H1 (cell line): ENCODE data around the gene ALPP. TPM values are rescaled to one million over a fixed set of nuclear protein-coding genes. Genes with fewer than 3 reads are reported as not detected.
"Not testable (repeated sequence)": the region's sequence is repeated elsewhere in the genome, so short reads cannot be mapped to it uniquely, and the experiment has no call there.

Experiments
- CTCF ChIA-PET: fragments of 300-600 bp; sonication (Branson Sonifier 250); formaldehyde crosslinking; loops from one replicate; lab custom pipeline; 2021; ENCODE audit not compliant: partially characterized antibody; lab: Charles Lee
- POLR2A ChIA-PET: fragments of 300-600 bp; sonication (Branson Sonifier 250); formaldehyde crosslinking; loops from one replicate; lab custom pipeline; 2021; ENCODE audit warnings: inconsistent platforms; ENCODE audit not compliant: partially characterized antibody; lab: Charles Lee
- DNase-seq, 2 experiments: peaks; one replicate each; pipeline versions ENCODE4 v3.0.0 to v3.0.0-alpha.2; 2010 to 2022; ENCODE audit warnings: low spot score in 2 of 2, low read depth in 1 of 2, mixed read lengths in 1 of 2
- FAIRE-seq: peaks from 2 replicates; lab custom pipeline; 2011; peaks lifted over from hg19 to GRCh38; lab: Jason Lieb, UNC
- H2AFZ ChIP-seq: 2 replicates; pipeline ENCODE4 v1.8.1; 2012; ENCODE audit warnings: low read length, inconsistent platforms
- H2AK5ac ChIP-seq: 2 replicates; pipeline ENCODE4 v1.6.1; 2013; ENCODE audit warnings: low read depth, low read length
- H2BK120ac ChIP-seq: replicated peaks from 2 replicates; pipeline ENCODE3; 2013; ENCODE audit warnings: low read depth, low read length, inconsistent platforms
- H2BK12ac ChIP-seq: 2 replicates; pipeline ENCODE4 v1.6.1; 2013; ENCODE audit warnings: low read depth, low read length
- H2BK15ac ChIP-seq: 2 replicates; pipeline ENCODE4 v1.6.1; 2013; ENCODE audit warnings: low read length
- H2BK20ac ChIP-seq: 2 replicates; pipeline ENCODE4 v1.6.1; 2013; ENCODE audit warnings: low read length
- H2BK5ac ChIP-seq: 2 replicates; pipeline ENCODE4 v1.6.1; 2013; ENCODE audit warnings: low read depth, low read length
- H3K14ac ChIP-seq: 2 replicates; pipeline ENCODE4 v1.6.1; 2013; ENCODE audit warnings: inconsistent platforms; ENCODE audit not compliant: insufficient read length
- H3K18ac ChIP-seq: 2 replicates; pipeline ENCODE4 v1.6.1; 2013; ENCODE audit warnings: low read length; ENCODE audit errors: extremely low read depth
- H3K23ac ChIP-seq: 2 replicates; pipeline ENCODE4 v1.6.1; 2013; ENCODE audit warnings: inconsistent platforms; ENCODE audit not compliant: insufficient read length
- H3K23me2 ChIP-seq: 2 replicates; pipeline ENCODE4 v1.6.1; 2013; ENCODE audit warnings: low read depth, low read length
- H3K27ac ChIP-seq: 2 replicates; pipeline ENCODE4 v1.6.1; 2011; ENCODE audit warnings: low read depth, low read length, inconsistent platforms
- H3K27me3 ChIP-seq, 4 experiments: replicated peaks in 1 of 4; 1 replicate in 1 of 4; 2 replicates in 3 of 4; pipeline versions ENCODE4 v1.6.1 to v1.8.1; 2011 to 2013; ENCODE audit warnings: low read length in 3 of 4, mild to moderate bottlenecking in 3 of 4, inconsistent platforms in 2 of 4, mixed read lengths in 2 of 4, moderate library complexity in 1 of 4; ENCODE audit not compliant: control insufficient read depth in 3 of 4, insufficient read depth in 3 of 4; ENCODE audit errors: extremely low read depth in 1 of 4
- H3K36me3 ChIP-seq, 4 experiments: 2 replicates each; pipeline versions ENCODE4 v1.6.1 to v1.8.1; 2011 to 2013; ENCODE audit warnings: mild to moderate bottlenecking in 4 of 4, low read length in 3 of 4, moderate library complexity in 2 of 4, control low read depth in 1 of 4, inconsistent platforms in 1 of 4; ENCODE audit not compliant: insufficient read depth in 4 of 4, control insufficient read depth in 2 of 4
- H3K4ac ChIP-seq: replicated peaks from 2 replicates; pipeline ENCODE3; 2013; ENCODE audit warnings: low read length, low read depth, mixed read lengths, inconsistent platforms; ENCODE audit not compliant: insufficient read length
- H3K4me1 ChIP-seq, 4 experiments: replicated peaks in 1 of 4; 1 replicate in 1 of 4; 2 replicates in 3 of 4; pipeline versions ENCODE4 v1.6.1 to v1.8.1; 2011 to 2013; ENCODE audit warnings: low read length in 3 of 4, inconsistent platforms in 2 of 4, mixed read lengths in 1 of 4; ENCODE audit not compliant: insufficient read depth in 4 of 4, control insufficient read depth in 3 of 4
- H3K4me2 ChIP-seq, 2 experiments: 2 replicates each; pipeline versions ENCODE4 v1.6.1 to v1.8.1; 2011 to 2013; ENCODE audit warnings: low read depth in 2 of 2, low read length in 2 of 2, control low read depth in 1 of 2, inconsistent platforms in 1 of 2, mild to moderate bottlenecking in 1 of 2; ENCODE audit not compliant: insufficient read depth in 1 of 2
- H3K4me3 ChIP-seq, 4 experiments: fragments of 200-600, 300-600 bp in 1 of 4; sonication (generic), shearing (Covaris generic), sonication (Bioruptor Twin) in 1 of 4; 2 replicates each; pipeline versions ENCODE4 v1.5.1 to v1.8.1; 2011 to 2016; ENCODE audit warnings: low read length in 4 of 4, low read depth in 3 of 4, control low read depth in 2 of 4, inconsistent platforms in 2 of 4, mild to moderate bottlenecking in 2 of 4, mixed read lengths in 1 of 4, moderate library complexity in 1 of 4; ENCODE audit not compliant: insufficient read depth in 2 of 4; ENCODE audit errors: extremely low read depth in 1 of 4
- H3K56ac ChIP-seq: replicated peaks from 2 replicates; pipeline ENCODE3; 2013; ENCODE audit warnings: low read depth, mild to moderate bottlenecking, mixed read lengths, low read length, inconsistent platforms; ENCODE audit not compliant: insufficient read length
- H3K79me1 ChIP-seq: 2 replicates; pipeline ENCODE4 v1.6.1; 2013; ENCODE audit warnings: low read depth, low read length, control low read depth
- H3K79me2 ChIP-seq, 2 experiments: 2 replicates each; pipeline versions ENCODE4 v1.6.1 to v1.8.1; 2012 to 2013; ENCODE audit warnings: low read length in 2 of 2, mild to moderate bottlenecking in 2 of 2, inconsistent platforms in 1 of 2; ENCODE audit not compliant: insufficient read depth in 2 of 2, control insufficient read depth in 1 of 2
- H3K9ac ChIP-seq, 4 experiments: replicated peaks in 1 of 4; 1 replicate in 1 of 4; 2 replicates in 3 of 4; pipeline versions ENCODE4 v1.6.1 to v1.8.1; 2011 to 2013; ENCODE audit warnings: low read depth in 3 of 4, low read length in 3 of 4, control low read depth in 2 of 4, mild to moderate bottlenecking in 2 of 4, moderate library complexity in 2 of 4, inconsistent platforms in 1 of 4; ENCODE audit errors: extremely low read depth in 1 of 4
- H3K9me3 ChIP-seq, 2 experiments: 2 replicates each; pipeline versions ENCODE4 v1.6.1 to v1.8.1; 2012 to 2013; ENCODE audit warnings: mild to moderate bottlenecking in 2 of 2, moderate library complexity in 2 of 2, control low read depth in 1 of 2, inconsistent platforms in 1 of 2, low read depth in 1 of 2, low read length in 1 of 2, mixed read lengths in 1 of 2; ENCODE audit not compliant: insufficient read depth in 2 of 2
- H4K20me1 ChIP-seq, 2 experiments: replicated peaks in 1 of 2; 2 replicates each; pipeline versions ENCODE3 to v1.8.1; 2011 to 2013; ENCODE audit warnings: inconsistent platforms in 2 of 2, low read length in 2 of 2, mild to moderate bottlenecking in 1 of 2; ENCODE audit not compliant: insufficient read depth in 2 of 2, control insufficient read depth in 1 of 2
- H4K5ac ChIP-seq: 2 replicates; pipeline ENCODE4 v1.6.1; 2013; ENCODE audit warnings: low read length, low read depth, mixed read lengths, inconsistent platforms; ENCODE audit not compliant: insufficient read length
- H4K8ac ChIP-seq: 2 replicates; pipeline ENCODE4 v1.8.0; 2013; ENCODE audit warnings: mild to moderate bottlenecking, moderate library complexity, low read length, inconsistent platforms; ENCODE audit not compliant: insufficient read depth; ENCODE audit errors: extremely low read depth
- H4K91ac ChIP-seq: replicated peaks from 2 replicates; pipeline ENCODE3; 2013; ENCODE audit warnings: low read length, mixed read lengths, inconsistent platforms; ENCODE audit not compliant: insufficient read length
- POLR2AphosphoS5 ChIP-seq: IDR thresholded peaks from 2 replicates; pipeline ENCODE4 v1.6.1; 2011; ENCODE audit warnings: low read depth, low read length
- WGBS, 2 experiments: shearing (Covaris generic) in 1 of 2; methylation state at CpG; one replicate each; pipeline versions ENCODE4 v1.1.6 to v1.1.7; 2013 to 2015; ENCODE audit warnings: low lambda C conversion rate in 2 of 2, mixed read lengths in 2 of 2, inconsistent platforms in 1 of 2, low coverage in 1 of 2, missing lambda C conversion rate in 1 of 2; ENCODE audit not compliant: insufficient replicate concordance in 2 of 2, insufficient coverage in 1 of 2, insufficient read length in 1 of 2; ENCODE audit errors: extremely low coverage in 1 of 2, missing lambda C conversion rate in 1 of 2; 5-methylcytosine and 5-hydroxymethylcytosine counted together
- polyA plus RNA-seq, 7 experiments: library from polyadenylated mRNA; depleted of rRNA in 3 of 7; stranded (reverse) in 5 of 7; unstranded in 2 of 7; fragments of >200 nt in 5 of 7; fragments of 200-250 nt in 2 of 7; gene quantifications; 1 replicate in 5 of 7; 2 replicates in 1 of 7; 4 replicates in 1 of 7; pipeline versions ENCODE4 v1.2.1 to v1.2.3, GENCODE V29; 2011 to 2013; ENCODE audit warnings: missing spikeins in 2 of 7, mixed read lengths in 2 of 7
- total RNA-seq: library from RNA; stranded (reverse); fragmentation: NEBNext Ultra II Directional; extraction: Animal tissue kit (Norgen Biotek cat#: 25700); gene quantifications from 2 replicates; pipeline ENCODE4 v1.2.1, GENCODE V29; 2021

ALPP gene
- total and polyA plus RNA-seq, 2 of the 8 experiments (the other 6 are each of a cell fraction or from before 2014, with no cell fraction given), result 0.15 TPM

DNA sequence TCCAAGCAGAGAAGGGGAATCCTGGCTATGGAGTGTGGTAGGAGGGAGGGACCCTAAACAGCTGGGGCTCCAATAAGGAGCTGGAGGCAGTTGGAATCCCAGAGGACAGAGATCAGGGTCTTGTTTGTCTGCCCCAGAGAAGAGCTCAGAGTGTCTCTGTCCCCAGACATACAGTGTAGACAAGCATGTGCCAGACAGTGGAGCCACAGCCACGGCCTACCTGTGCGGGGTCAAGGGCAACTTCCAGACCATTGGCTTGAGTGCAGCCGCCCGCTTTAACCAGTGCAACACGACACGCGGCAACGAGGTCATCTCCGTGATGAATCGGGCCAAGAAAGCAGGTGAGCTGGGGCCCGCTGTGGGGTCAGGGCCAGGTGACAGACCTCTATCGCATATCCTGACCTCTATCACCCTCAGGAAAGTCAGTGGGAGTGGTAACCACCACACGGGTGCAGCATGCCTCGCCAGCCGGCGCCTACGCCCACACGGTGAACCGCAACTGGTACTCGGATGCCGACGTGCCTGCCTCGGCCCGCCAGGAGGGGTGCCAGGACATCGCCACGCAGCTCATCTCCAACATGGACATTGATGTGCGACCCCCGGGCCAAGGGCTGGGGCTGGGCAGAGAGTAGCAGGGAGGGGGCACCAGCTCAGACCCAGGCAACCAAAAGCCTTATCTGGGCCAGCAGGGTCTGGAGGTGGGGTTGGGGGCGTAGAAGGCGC is 29.0 kb downstream of the ALPP start:
- H3K27me3 ChIP-seq, H4K8ac ChIP-seq, H3K79me1 ChIP-seq, H2BK120ac ChIP-seq, H2BK12ac ChIP-seq, H3K79me2 ChIP-seq, H3K4ac ChIP-seq, H3K23ac ChIP-seq, DNase-seq, H3K4me3 ChIP-seq, FAIRE-seq, H2BK5ac ChIP-seq, H3K56ac ChIP-seq, H2AK5ac ChIP-seq, H4K20me1 ChIP-seq, H2AFZ ChIP-seq, H2BK15ac ChIP-seq, H3K4me1 ChIP-seq, H2BK20ac ChIP-seq, H4K91ac ChIP-seq, H3K9ac ChIP-seq, H3K27ac ChIP-seq, H4K5ac ChIP-seq, H3K4me2 ChIP-seq, H3K18ac ChIP-seq, H3K23me2 ChIP-seq, H3K9me3 ChIP-seq, H3K14ac ChIP-seq: not testable (repeated sequence)
- CTCF ChIA-PET, result interaction anchor here (1.6 to 1.8 kb wide), 3 partner anchors 16 to 41 kb away, joined by 4 to 7 read pairs (median 5); no protein-coding TSS in a partner anchor
- peak; percentile 47 for TF ChIP-seq POLR2AphosphoS5
- peaks cover 0 to 21% (median 14%) of the 10 kb centered on the region in 4 experiments; a peak in 6 of 8 replicates for H3K36me3 ChIP-seq
- 94% methylated on average over 24 of the region's 30 CpGs; no CpG with 5 or more reads in 1 of the 2 experiments for WGBS, 2 experiments
- POLR2A ChIA-PET, result interaction anchor here (1.4 to 3.5 kb wide), 2 partner anchors 11 to 29 kb away, joined by 3 to 41 read pairs; partner anchors contain the start of gene ALPP
